Measurements from ENCODE around the gene PRPF4.

- TF ChIP-seq POLR2AphosphoS5 (IDR thresholded peaks at IDR 0.05) (no peak), POLR2A (IDR thresholded peaks at IDR 0.05) (no peak)
Measured at GRCh38 chr9:113298924-113299770, 23.7 kb downstream of the PRPF4 start.

Data from stomach (tissue), 4 donors.